GM23338 (cell line): ENCODE measurements around the gene TMEM167B. TPM values are rescaled to one million over a fixed set of nuclear protein-coding genes. Genes with fewer than 3 reads are reported as not detected.

Source experiments
- ATAC-seq: fragments of 200-7000 bp; cut with Tn5 transposase; 3 replicates; pipeline ENCODE4 v1.9.1; 2020
- DNase-seq: peaks from one replicate; pipeline ENCODE4 v3.0.0-alpha.2; 2015; ENCODE audit warnings: low spot score
- H2AFZ ChIP-seq: fragments of 200-600 bp; sonication (generic); 2 replicates; pipeline ENCODE4 v1.8.0; 2016; ENCODE audit warnings: antibody characterized with exemption, mild to moderate bottlenecking, moderate library complexity
- H3F3A ChIP-seq: fragments of 200-600 bp; sonication (generic); replicated peaks from 2 replicates; pipeline ENCODE4 v1.8.0; 2017; ENCODE audit warnings: antibody characterized with exemption, mixed run types, low read depth
- H3K27ac ChIP-seq: fragments of 200-600 bp; sonication (generic); 2 replicates; pipeline ENCODE4 v1.6.1; 2016; ENCODE audit warnings: low read depth
- H3K27me3 ChIP-seq: fragments of 200-600 bp; sonication (generic); 2 replicates; pipeline ENCODE4 v1.8.0; 2016; ENCODE audit warnings: mild to moderate bottlenecking, mixed run types, moderate library complexity; ENCODE audit not compliant: insufficient read depth
- H3K36me3 ChIP-seq: fragments of 200-600 bp; sonication (generic); 2 replicates; pipeline ENCODE4 v1.8.0; 2016; ENCODE audit warnings: mild to moderate bottlenecking; ENCODE audit not compliant: insufficient read depth
- H3K4me1 ChIP-seq: fragments of 200-600 bp; sonication (generic); 2 replicates; pipeline ENCODE4 v1.8.0; 2016; ENCODE audit warnings: mild to moderate bottlenecking, moderate library complexity; ENCODE audit not compliant: insufficient read depth
- H3K4me2 ChIP-seq: fragments of 200-600 bp; sonication (generic); 2 replicates; pipeline ENCODE4 v1.7.1; 2017; ENCODE audit warnings: mixed run types
- H3K4me3 ChIP-seq: fragments of 200-600 bp; sonication (generic); 2 replicates; pipeline ENCODE4 v1.6.1; 2016; ENCODE audit warnings: mixed run types
- H3K79me2 ChIP-seq: fragments of 200-600 bp; sonication (generic); replicated peaks from 2 replicates; pipeline ENCODE4 v1.8.0; 2017; ENCODE audit warnings: mild to moderate bottlenecking; ENCODE audit not compliant: insufficient read depth
- H3K9me2 ChIP-seq: fragments of 200-600 bp; sonication (generic); 2 replicates; pipeline ENCODE4 v1.8.0; 2017; ENCODE audit not compliant: insufficient read depth
- H4K20me1 ChIP-seq: fragments of 200-600 bp; sonication (generic); replicated peaks from 2 replicates; pipeline ENCODE4 v1.8.0; 2017; ENCODE audit warnings: mild to moderate bottlenecking; ENCODE audit not compliant: insufficient read depth
- H3K27ac Mint-ChIP-seq: 2 replicates; pipeline ENCODE4 v1.8.0; 2020; ENCODE audit warnings: inconsistent platforms, mild to moderate bottlenecking, moderate library complexity, mixed read lengths
- H3K27me3 Mint-ChIP-seq: 3 replicates; pipeline ENCODE4 v1.8.0; 2022; ENCODE audit warnings: low read depth, mild to moderate bottlenecking, moderate library complexity, mixed read lengths, inconsistent platforms; ENCODE audit not compliant: insufficient read depth, poor library complexity
- H3K36me3 Mint-ChIP-seq: 3 replicates; pipeline ENCODE4 v1.8.0; 2021; ENCODE audit warnings: low read depth, mild to moderate bottlenecking, inconsistent platforms, moderate library complexity, mixed read lengths
- H3K4me1 Mint-ChIP-seq: 3 replicates; pipeline ENCODE4 v1.8.0; 2020; ENCODE audit warnings: mild to moderate bottlenecking, inconsistent platforms, mixed read lengths
- H3K4me3 Mint-ChIP-seq: 3 replicates; pipeline ENCODE4 v1.8.0; 2021; ENCODE audit warnings: moderate library complexity, mild to moderate bottlenecking, inconsistent platforms, mixed read lengths
- H3K9me3 Mint-ChIP-seq: 3 replicates; pipeline ENCODE4 v1.8.0; 2020; ENCODE audit warnings: moderate library complexity, mild to moderate bottlenecking, inconsistent platforms, mixed read lengths
- CREB1 ChIP-seq: fragments of 250-450 bp; sonication (Bioruptor Pico); IDR thresholded peaks from 2 replicates; pipeline ENCODE4 v1.5.0; 2020; ENCODE audit warnings: low read depth, mild to moderate bottlenecking, moderate library complexity
- EZH2 ChIP-seq: fragments of 200-600 bp; sonication (generic); IDR thresholded peaks from one replicate; pipeline ENCODE4 v1.8.0; 2017; ENCODE audit warnings: antibody characterized with exemption, mild to moderate bottlenecking, low read depth; ENCODE audit not compliant: unreplicated experiment
- EZH2phosphoT487 ChIP-seq: fragments of 200-600 bp; sonication (generic); IDR thresholded peaks from one replicate; pipeline ENCODE4 v1.8.1; 2018; ENCODE audit warnings: antibody characterized with exemption; ENCODE audit not compliant: unreplicated experiment
- JUNB ChIP-seq: IDR thresholded peaks from one replicate; pipeline ENCODE4 v1.6.1; 2016; ENCODE audit warnings: antibody characterized with exemption; ENCODE audit not compliant: unreplicated experiment
- NANOG ChIP-seq: IDR thresholded peaks from 2 replicates; pipeline ENCODE4 v1.6.1; 2016; ENCODE audit warnings: antibody characterized with exemption, borderline replicate concordance
- POLR2AphosphoS5 ChIP-seq: IDR thresholded peaks from 2 replicates; pipeline ENCODE4 v1.6.1; 2016; ENCODE audit warnings: antibody characterized with exemption, low read depth
- REST ChIP-seq: IDR thresholded peaks from one replicate; pipeline ENCODE4 v1.6.1; 2018; ENCODE audit warnings: antibody characterized with exemption; ENCODE audit not compliant: unreplicated experiment
- STAT1 ChIP-seq: IDR thresholded peaks from one replicate; pipeline ENCODE4 v1.6.1; 2016; ENCODE audit warnings: antibody characterized with exemption; ENCODE audit not compliant: unreplicated experiment
- ZNF114 ChIP-seq: fragments of 250-450 bp; sonication (Bioruptor Pico); IDR thresholded peaks from 2 replicates; pipeline ENCODE4 v1.5.0; 2020; ENCODE audit warnings: mild to moderate bottlenecking, moderate library complexity
- ZNF331 ChIP-seq: fragments of 250-450 bp; sonication (Bioruptor Pico); IDR thresholded peaks from 2 replicates; pipeline ENCODE4 v1.5.0; 2020; ENCODE audit warnings: low read depth, mild to moderate bottlenecking, moderate library complexity
- ZNF462 ChIP-seq: fragments of 250-450 bp; sonication (Bioruptor Pico); IDR thresholded peaks from 2 replicates; pipeline ENCODE4 v1.5.0; 2020; ENCODE audit warnings: mild to moderate bottlenecking, moderate library complexity
- polyA plus RNA-seq: library from polyadenylated mRNA; unstranded; fragments of >200 nt; fragmentation: Nextera tagmentation; extraction: Ambion mirVana; gene quantifications from 2 replicates; pipeline ENCODE4 v1.2.1, GENCODE V29; 2016
- total RNA-seq: library from RNA; depleted of rRNA; stranded (reverse); fragments of >200 nt; shearing (Covaris generic); gene quantifications from 2 replicates; pipeline ENCODE4 v1.2.3, GENCODE V29; 2014
- TF ChIP-seq, protein P1 (sequence below), 2 experiments: fragments of 200-600 bp in 1 of 2; sonication (generic) in 1 of 2; conservative IDR thresholded peaks; 2 replicates each; pipeline versions ENCODE4 v1.5.1 to v1.6.1; 2016 to 2017; ENCODE audit warnings: antibody characterized with exemption in 2 of 2, low read depth in 2 of 2, mild to moderate bottlenecking in 2 of 2, moderate library complexity in 1 of 2
- TF ChIP-seq, protein P2 (sequence below): IDR thresholded peaks from 2 replicates; pipeline ENCODE4 v1.6.1; 2016; ENCODE audit warnings: antibody characterized with exemption

TMEM167B gene
- total and polyA plus RNA-seq, 2 experiments from 2014 or later = 9.8 to 10.7 TPM

- H3K36me3 ChIP-seq = no peaks in the 10 kb centered on the region
- H2AFZ ChIP-seq = no peak overlapping the region
- no peak overlapping the region for H3K4me2 ChIP-seq
- H4K20me1 ChIP-seq = no peaks in the 10 kb centered on the region
- DNase-seq (no peak), ATAC-seq (no peak)
- H3K27ac Mint-ChIP-seq = no peak overlapping the region
- H3K36me3 Mint-ChIP-seq = no peaks in the 10 kb centered on the region; the same call in 2 of the 3 replicates
- peaks cover 54% of the 10 kb centered on the region for H3K27me3 ChIP-seq
- peaks cover 34% of the 10 kb centered on the region for H3K27me3 Mint-ChIP-seq
- no peak overlapping the region for H3K4me3 ChIP-seq
- no peak overlapping the region for H3K27ac ChIP-seq
- H3K9me2 ChIP-seq = no peaks in the 10 kb centered on the region
- no peaks in the 10 kb centered on the region for H3F3A ChIP-seq
- H3K79me2 ChIP-seq = no peaks in the 10 kb centered on the region
- H3K4me1 ChIP-seq = peaks cover 11% of the 10 kb centered on the region
- no peak for TF ChIP-seq ZNF114 (CRISPR knock-in tag)
- no peak for TF ChIP-seq NANOG
- no peak for TF ChIP-seq STAT1
- TF ChIP-seq EZH2 = no peak
- TF ChIP-seq JUNB = no peak
- TF ChIP-seq, protein P1, sequence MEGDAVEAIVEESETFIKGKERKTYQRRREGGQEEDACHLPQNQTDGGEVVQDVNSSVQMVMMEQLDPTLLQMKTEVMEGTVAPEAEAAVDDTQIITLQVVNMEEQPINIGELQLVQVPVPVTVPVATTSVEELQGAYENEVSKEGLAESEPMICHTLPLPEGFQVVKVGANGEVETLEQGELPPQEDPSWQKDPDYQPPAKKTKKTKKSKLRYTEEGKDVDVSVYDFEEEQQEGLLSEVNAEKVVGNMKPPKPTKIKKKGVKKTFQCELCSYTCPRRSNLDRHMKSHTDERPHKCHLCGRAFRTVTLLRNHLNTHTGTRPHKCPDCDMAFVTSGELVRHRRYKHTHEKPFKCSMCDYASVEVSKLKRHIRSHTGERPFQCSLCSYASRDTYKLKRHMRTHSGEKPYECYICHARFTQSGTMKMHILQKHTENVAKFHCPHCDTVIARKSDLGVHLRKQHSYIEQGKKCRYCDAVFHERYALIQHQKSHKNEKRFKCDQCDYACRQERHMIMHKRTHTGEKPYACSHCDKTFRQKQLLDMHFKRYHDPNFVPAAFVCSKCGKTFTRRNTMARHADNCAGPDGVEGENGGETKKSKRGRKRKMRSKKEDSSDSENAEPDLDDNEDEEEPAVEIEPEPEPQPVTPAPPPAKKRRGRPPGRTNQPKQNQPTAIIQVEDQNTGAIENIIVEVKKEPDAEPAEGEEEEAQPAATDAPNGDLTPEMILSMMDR (conservative IDR thresholded peaks at IDR 0.05; ENCODE audit: low read depth in 2 of 2) = no peak
- no peak for TF ChIP-seq CREB1
- TF ChIP-seq EZH2phosphoT487 = no peak
- no peak for TF ChIP-seq POLR2AphosphoS5
- no peak for TF ChIP-seq ZNF462 (CRISPR knock-in tag)
- TF ChIP-seq, protein P2, sequence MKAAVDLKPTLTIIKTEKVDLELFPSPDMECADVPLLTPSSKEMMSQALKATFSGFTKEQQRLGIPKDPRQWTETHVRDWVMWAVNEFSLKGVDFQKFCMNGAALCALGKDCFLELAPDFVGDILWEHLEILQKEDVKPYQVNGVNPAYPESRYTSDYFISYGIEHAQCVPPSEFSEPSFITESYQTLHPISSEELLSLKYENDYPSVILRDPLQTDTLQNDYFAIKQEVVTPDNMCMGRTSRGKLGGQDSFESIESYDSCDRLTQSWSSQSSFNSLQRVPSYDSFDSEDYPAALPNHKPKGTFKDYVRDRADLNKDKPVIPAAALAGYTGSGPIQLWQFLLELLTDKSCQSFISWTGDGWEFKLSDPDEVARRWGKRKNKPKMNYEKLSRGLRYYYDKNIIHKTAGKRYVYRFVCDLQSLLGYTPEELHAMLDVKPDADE = no peak
- no peak for TF ChIP-seq REST
- TF ChIP-seq ZNF331 = no peak
- peaks cover 7% of the 10 kb centered on the region for H3K4me1 Mint-ChIP-seq
- H3K9me3 Mint-ChIP-seq = no peaks in the 10 kb centered on the region; the same call in 2 of the 3 replicates
- H3K4me3 Mint-ChIP-seq = no peak overlapping the region
Observed at GRCh38 chr1:109111386-109112055, 21.0 kb downstream of the TMEM167B start.
